ENCODE results near the gene OSBP. TPM values are rescaled to one million over a fixed set of nuclear protein-coding genes. Genes with fewer than 3 reads are reported as not detected.
A peak's percentile ranks its signal among the peaks of the same experiment; 100 is the strongest.

OSBP gene
- total and polyA plus RNA-seq, 9 of the 15 experiments (the other 6 are each of a cell fraction or from before 2014, with no cell fraction given), result 11.7 to 49.0 (median 28.7) TPM

- TF ChIP-seq ARID4B (CRISPR knock-in tag; IDR thresholded peaks at IDR 0.05) (0 out of 2 replicates have a peak, but pooled peaks have one; percentile 39), CBX2 (IDR thresholded peaks at IDR 0.05; ENCODE audit: insufficient read depth, low read length, poor library complexity, severe bottlenecking) (no peak), MAX (CRISPR knock-in tag; IDR thresholded peaks at IDR 0.05) (peak; percentile 84), BRD9 (IDR thresholded peaks at IDR 0.05; ENCODE audit: low read depth, partially characterized antibody) (peak; percentile 91), ZNF644 (tag; IDR thresholded peaks at IDR 0.05; ENCODE audit: low read depth) (no peak), ZNF184 (CRISPR knock-in tag; IDR thresholded peaks at IDR 0.05) (no peak), ZNF398 (CRISPR knock-in tag; IDR thresholded peaks at IDR 0.05) (no peak), JUNB (CRISPR knock-in tag; conservative IDR thresholded peaks at IDR 0.05) (no peak), EHMT2 (IDR thresholded peaks at IDR 0.05) (no peak), CLOCK (CRISPR knock-in tag; IDR thresholded peaks at IDR 0.05; ENCODE audit: borderline replicate concordance) (no peak), ZNF551 (CRISPR knock-in tag; IDR thresholded peaks at IDR 0.05) (no peak), NFIC (IDR thresholded peaks at IDR 0.05) (peak; percentile 77; the same call in 1 of the 2 replicates), L3MBTL2 (IDR thresholded peaks at IDR 0.05) (peak; percentile 95), NCOR1 (IDR thresholded peaks at IDR 0.05) (peak; percentile 37; the same call in 1 of the 2 replicates), FUS (optimal IDR thresholded peaks at IDR 0.05; ENCODE audit: low read depth, low read length) (no peak), HMG20B (CRISPR knock-in tag; IDR thresholded peaks at IDR 0.05) (no peak), ZNF408 (CRISPR knock-in tag; IDR thresholded peaks at IDR 0.05; ENCODE audit: low read depth) (no peak), ZNF584 (CRISPR knock-in tag; IDR thresholded peaks at IDR 0.05; ENCODE audit: low read depth) (no peak), MECOM (CRISPR knock-in tag; IDR thresholded peaks at IDR 0.05) (no peak), ZNF57 (CRISPR knock-in tag; IDR thresholded peaks at IDR 0.05) (no peak)
Observed at GRCh38 chr11:59556115-59556916, 59.3 kb downstream of the OSBP start (continued).

All from K562 (cell line).